Keratinocyte (primary cell): ENCODE results near the gene DHX38. TPM values are rescaled to one million over a fixed set of nuclear protein-coding genes. Genes with fewer than 3 reads are reported as not detected.

Experiments used
- DNase-seq: peaks from one replicate; pipeline ENCODE4 v3.0.0-alpha.2; 2011; ENCODE audit warnings: low read depth, missing footprints, low spot score
- FAIRE-seq: peaks from 2 replicates; lab custom pipeline; 2011; peaks lifted over from hg19 to GRCh38; lab: Jason Lieb, UNC
- H2AFZ ChIP-seq: 2 replicates; pipeline ENCODE4 v1.6.0; 2012; ENCODE audit warnings: low read length, control low read depth, inconsistent platforms; ENCODE audit not compliant: control insufficient read depth
- H3K27ac ChIP-seq: 2 replicates; pipeline ENCODE4 v1.5.1; 2011; ENCODE audit warnings: low read length; ENCODE audit not compliant: control insufficient read depth, insufficient read depth
- H3K27me3 ChIP-seq: 3 replicates; pipeline ENCODE4 v1.6.0; 2011; ENCODE audit warnings: low read length; ENCODE audit not compliant: control insufficient read depth, insufficient read depth; ENCODE audit errors: extremely low read depth
- H3K36me3 ChIP-seq, 2 experiments: 2 replicates in 1 of 2; 3 replicates in 1 of 2; pipeline ENCODE4 v1.5.1; 2011; ENCODE audit warnings: low read length in 2 of 2, mild to moderate bottlenecking in 1 of 2; ENCODE audit not compliant: control insufficient read depth in 2 of 2, insufficient read depth in 2 of 2; ENCODE audit errors: extremely low read depth in 1 of 2
- H3K4me1 ChIP-seq: 3 replicates; pipeline ENCODE4 v1.5.1; 2011; ENCODE audit warnings: low read length; ENCODE audit not compliant: control insufficient read depth, insufficient read depth; ENCODE audit errors: extremely low read depth
- H3K4me2 ChIP-seq: 3 replicates; pipeline ENCODE4 v1.6.0; 2011; ENCODE audit warnings: low read depth, low read length; ENCODE audit not compliant: control insufficient read depth, insufficient read depth; ENCODE audit errors: extremely low read depth
- H3K4me3 ChIP-seq, 3 experiments: fragments of 200-600 bp in 1 of 3; sonication (generic) in 1 of 3; 2 replicates in 2 of 3; 3 replicates in 1 of 3; pipeline ENCODE4 v1.5.1; 2011 to 2016; ENCODE audit warnings: low read length in 3 of 3, mild to moderate bottlenecking in 3 of 3, control low read depth in 2 of 3, inconsistent platforms in 1 of 3, low read depth in 1 of 3, mixed read lengths in 1 of 3, mixed run types in 1 of 3, moderate library complexity in 1 of 3; ENCODE audit not compliant: control insufficient read depth in 2 of 3, insufficient read depth in 2 of 3; ENCODE audit errors: extremely low read depth in 1 of 3
- H3K79me2 ChIP-seq: 2 replicates; pipeline ENCODE4 v1.6.0; 2012; ENCODE audit warnings: low read length; ENCODE audit not compliant: control insufficient read depth, insufficient read depth
- H3K9ac ChIP-seq: 3 replicates; pipeline ENCODE4 v1.6.0; 2011; ENCODE audit warnings: low read length; ENCODE audit not compliant: control insufficient read depth, insufficient read depth; ENCODE audit errors: extremely low read depth
- H3K9me1 ChIP-seq: 3 replicates; pipeline ENCODE4 v1.6.0; 2011; ENCODE audit warnings: low read length; ENCODE audit not compliant: control insufficient read depth, insufficient read depth; ENCODE audit errors: extremely low read depth
- H3K9me3 ChIP-seq: 2 replicates; pipeline ENCODE4 v1.5.1; 2012; ENCODE audit warnings: low read depth, low read length; ENCODE audit not compliant: control insufficient read depth
- H4K20me1 ChIP-seq: 3 replicates; pipeline ENCODE4 v1.6.0; 2011; ENCODE audit warnings: low read length; ENCODE audit not compliant: control insufficient read depth, insufficient read depth; ENCODE audit errors: extremely low read depth
- CTCF ChIP-seq, 3 experiments: IDR thresholded peaks in 1 of 3; conservative IDR thresholded peaks in 1 of 3; optimal IDR thresholded peaks in 1 of 3; 2 replicates in 2 of 3; 3 replicates in 1 of 3; pipeline versions ENCODE3 to v1.5.1; 2011; ENCODE audit warnings: low read length in 3 of 3, mild to moderate bottlenecking in 3 of 3, moderate library complexity in 2 of 3, control low read depth in 1 of 3, inconsistent platforms in 1 of 3; ENCODE audit not compliant: insufficient read depth in 2 of 3; ENCODE audit errors: extremely low read depth in 1 of 3
- EZH2 ChIP-seq: IDR thresholded peaks from one replicate; pipeline ENCODE4 v1.6.1; 2012; ENCODE audit warnings: inconsistent platforms, mild to moderate bottlenecking, low read length, moderate library complexity
- dilution Hi-C: fragments of 300-500 bp; cut with MboI; formaldehyde crosslinking; loops from one replicate; pipeline ENCODE4 v1.7.0; 2020; ENCODE audit warnings: low sequenced_read_pairs; ENCODE audit not compliant: extremely low pct_ligation_motif_present
- polyA plus RNA-seq, 5 experiments: library from polyadenylated mRNA; depleted of rRNA in 3 of 5; stranded (reverse) in 3 of 5; stranded (forward) in 1 of 5; unstranded in 1 of 5; fragments of >200 nt; gene quantifications; 1 replicate in 1 of 5; 2 replicates in 3 of 5; 3 replicates in 1 of 5; pipeline versions ENCODE4 v1.2.1 to v1.2.3, GENCODE V29; 2011 to 2012; ENCODE audit warnings: missing spikeins in 2 of 5, low read depth in 1 of 5, low replicate concordance in 1 of 5

DHX38 gene
- polyA plus RNA-seq, 1 donor (not counting 4 experiments of a cell fraction or from before 2014, with no cell fraction given) = 25.9 TPM

- peaks cover 2% of the 10 kb centered on the region for H4K20me1 ChIP-seq
- H3K27me3 ChIP-seq = no peaks in the 10 kb centered on the region
- H3K36me3 ChIP-seq = peaks cover 69 to 72% of the 10 kb centered on the region in 2 experiments
- no peak overlapping the region for H3K4me3 ChIP-seq
- dilution Hi-C loops = no loop called here
- DNase-seq = no peak
- H3K4me1 ChIP-seq = no peaks in the 10 kb centered on the region
- no peak for FAIRE-seq
- H3K4me2 ChIP-seq = no peak overlapping the region
- no peak for TF ChIP-seq CTCF (optimal IDR thresholded peaks at IDR 0.05 in 1 of 3, IDR thresholded peaks at IDR 0.05 in 1 of 3, conservative IDR thresholded peaks at IDR 0.05 in 1 of 3; ENCODE audit: extremely low read depth in 1 of 3, insufficient read depth in 2 of 3, low read length in 3 of 3)
- TF ChIP-seq EZH2 = no peak
- H3K9me3 ChIP-seq = no peaks in the 10 kb centered on the region
- H2AFZ ChIP-seq = no peak overlapping the region
- no peak overlapping the region for H3K27ac ChIP-seq
- peaks cover 10% of the 10 kb centered on the region for H3K79me2 ChIP-seq
- H3K9me1 ChIP-seq = no peaks in the 10 kb centered on the region
- H3K9ac ChIP-seq = no peak overlapping the region
Measured at GRCh38 chr16:72101195-72101594, 7.5 kb downstream of the DHX38 start.

DNA sequence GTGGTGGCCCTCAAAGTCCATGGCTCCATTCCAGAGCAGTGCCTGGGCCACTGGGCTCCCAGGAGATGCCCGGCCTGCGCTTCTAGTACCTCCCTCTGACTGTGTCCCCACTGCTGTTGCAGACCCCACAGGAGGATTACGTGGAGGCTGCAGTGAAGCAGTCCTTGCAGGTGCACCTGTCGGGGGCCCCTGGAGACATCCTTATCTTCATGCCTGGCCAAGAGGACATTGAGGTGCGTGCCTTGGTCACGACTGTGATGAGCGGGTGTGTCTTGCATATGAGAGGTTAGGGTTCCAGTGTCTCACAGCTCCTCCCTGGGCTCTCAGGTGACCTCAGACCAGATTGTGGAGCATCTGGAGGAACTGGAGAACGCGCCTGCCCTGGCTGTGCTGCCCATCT is 11.3 kb downstream of the DHX38 start:
- Histone ChIP-seq H2AFZ (no peak overlapping the region), H3K4me3 (no peak overlapping the region), H3K9me3 (no peaks in the 10 kb centered on the region), H3K36me3 (peaks cover 60 to 68% of the 10 kb centered on the region in 2 experiments), H3K9ac (no peak overlapping the region), H3K4me1 (no peaks in the 10 kb centered on the region), H3K27me3 (no peaks in the 10 kb centered on the region), H4K20me1 (no peaks in the 10 kb centered on the region), H3K4me2 (no peak overlapping the region), H3K9me1 (no peaks in the 10 kb centered on the region), H3K27ac (no peak overlapping the region), H3K79me2 (no peaks in the 10 kb centered on the region)
- FAIRE-seq = no peak
- DNase-seq = no peak
- dilution Hi-C loops = no loop called here
- TF ChIP-seq CTCF (optimal IDR thresholded peaks at IDR 0.05 in 1 of 3, IDR thresholded peaks at IDR 0.05 in 1 of 3, conservative IDR thresholded peaks at IDR 0.05 in 1 of 3; ENCODE audit: extremely low read depth in 1 of 3, insufficient read depth in 2 of 3, low read length in 3 of 3) = no peak
- no peak for TF ChIP-seq EZH2
